ENCODE data around the gene SNAPC3. TPM values are rescaled to one million over a fixed set of nuclear protein-coding genes. Genes with fewer than 3 reads are reported as not detected.

SNAPC3 gene
- total and polyA plus RNA-seq, 8 donors, result 30.7 to 72.3 (median 60.7) TPM

DNA sequence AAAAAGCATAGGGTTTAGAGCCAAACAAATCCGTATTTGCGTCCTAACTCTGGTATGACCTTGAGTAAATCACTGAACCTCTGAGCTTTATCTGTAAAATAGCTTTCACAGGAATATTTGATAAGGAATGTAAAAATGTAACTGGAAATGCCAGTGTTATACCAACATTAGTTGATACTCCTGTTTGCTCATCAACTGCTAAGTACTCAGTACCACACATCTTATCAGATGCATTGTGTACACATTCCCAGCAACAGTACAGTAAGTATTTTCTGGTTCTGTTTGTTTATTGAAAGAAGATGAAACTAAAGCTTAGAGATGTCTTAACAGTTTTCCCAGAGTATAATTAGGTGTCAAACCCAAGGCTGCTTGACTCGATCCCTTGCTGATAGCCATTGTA lies 21.5 kb downstream of the SNAPC3 start:
- no peak for ATAC-seq

GRCh38 chr9:15453956-15454355 lies 31.3 kb downstream of the SNAPC3 start:
- no peak for ATAC-seq
- H3K9me3 ChIP-seq, result no peaks in the 10 kb centered on the region
- DNase-seq, result no peak
- no peak overlapping the region for H3K27ac ChIP-seq
- TF ChIP-seq, protein P1, sequence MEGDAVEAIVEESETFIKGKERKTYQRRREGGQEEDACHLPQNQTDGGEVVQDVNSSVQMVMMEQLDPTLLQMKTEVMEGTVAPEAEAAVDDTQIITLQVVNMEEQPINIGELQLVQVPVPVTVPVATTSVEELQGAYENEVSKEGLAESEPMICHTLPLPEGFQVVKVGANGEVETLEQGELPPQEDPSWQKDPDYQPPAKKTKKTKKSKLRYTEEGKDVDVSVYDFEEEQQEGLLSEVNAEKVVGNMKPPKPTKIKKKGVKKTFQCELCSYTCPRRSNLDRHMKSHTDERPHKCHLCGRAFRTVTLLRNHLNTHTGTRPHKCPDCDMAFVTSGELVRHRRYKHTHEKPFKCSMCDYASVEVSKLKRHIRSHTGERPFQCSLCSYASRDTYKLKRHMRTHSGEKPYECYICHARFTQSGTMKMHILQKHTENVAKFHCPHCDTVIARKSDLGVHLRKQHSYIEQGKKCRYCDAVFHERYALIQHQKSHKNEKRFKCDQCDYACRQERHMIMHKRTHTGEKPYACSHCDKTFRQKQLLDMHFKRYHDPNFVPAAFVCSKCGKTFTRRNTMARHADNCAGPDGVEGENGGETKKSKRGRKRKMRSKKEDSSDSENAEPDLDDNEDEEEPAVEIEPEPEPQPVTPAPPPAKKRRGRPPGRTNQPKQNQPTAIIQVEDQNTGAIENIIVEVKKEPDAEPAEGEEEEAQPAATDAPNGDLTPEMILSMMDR (IDR thresholded peaks at IDR 0.05), result no peak
- H3K36me3 ChIP-seq, result peaks cover 0 to 95% of the 10 kb centered on the region in 2 donors
- H3K27me3 ChIP-seq, result no peaks in the 10 kb centered on the region
- H3K4me3 ChIP-seq, result no peak overlapping the region
- H3K4me1 ChIP-seq, result no peaks in the 10 kb centered on the region
- intact Hi-C loops (cut with DNase I), result no loop called here

More for the DNA sequence above, 21.5 kb downstream of the SNAPC3 start:
- Histone ChIP-seq H3K27ac (no peak overlapping the region), H3K27me3 (no peaks in the 10 kb centered on the region), H3K36me3 (peaks cover 5 to 74% of the 10 kb centered on the region in 2 donors), H3K4me3 (no peak overlapping the region), H3K9me3 (no peaks in the 10 kb centered on the region), H3K4me1 (no peaks in the 10 kb centered on the region)
- no peak for DNase-seq
- intact Hi-C loops (cut with DNase I), result no loop called here
- TF ChIP-seq, protein P1 (IDR thresholded peaks at IDR 0.05), result no peak

GRCh38 chr9:15461056-15461455 lies 38.4 kb downstream of the SNAPC3 start:
- Histone ChIP-seq H3K27ac (no peak overlapping the region), H3K4me3 (no peak overlapping the region), H3K27me3 (no peaks in the 10 kb centered on the region), H3K36me3 (peaks cover 4 to 95% of the 10 kb centered on the region in 2 donors), H3K4me1 (no peaks in the 10 kb centered on the region), H3K9me3 (no peaks in the 10 kb centered on the region)
- intact Hi-C loops (cut with DNase I), result no loop called here
- TF ChIP-seq, protein P1 (IDR thresholded peaks at IDR 0.05), result no peak
- DNase-seq (no peak), ATAC-seq (no peak)

DNA sequence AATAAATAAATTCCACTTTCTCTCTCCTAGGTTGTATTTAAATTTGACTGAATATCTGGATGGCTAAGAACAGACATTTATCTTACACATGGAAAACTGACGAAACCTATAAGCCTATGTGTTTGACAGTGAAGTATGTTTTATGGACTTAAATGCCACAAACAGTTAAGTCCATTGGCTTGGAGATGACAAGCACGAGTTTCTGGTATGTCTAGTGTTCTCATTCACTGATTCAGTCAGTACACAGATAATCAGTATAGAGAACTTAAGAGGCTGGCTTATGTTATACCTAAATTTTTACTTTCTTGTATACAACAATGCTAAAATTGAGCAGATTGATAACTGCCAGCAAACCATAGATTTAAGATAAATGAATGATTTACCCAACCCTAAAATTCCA lies 38.9 kb downstream of the SNAPC3 start:
- Histone ChIP-seq H3K27ac (no peak overlapping the region), H3K4me1 (no peaks in the 10 kb centered on the region), H3K9me3 (no peaks in the 10 kb centered on the region), H3K27me3 (no peaks in the 10 kb centered on the region), H3K36me3 (peaks cover 4 to 95% of the 10 kb centered on the region in 2 donors), H3K4me3 (no peak overlapping the region)
- TF ChIP-seq, protein P1 (IDR thresholded peaks at IDR 0.05), result no peak
- no peak for ATAC-seq
- no peak for DNase-seq
- intact Hi-C loops (cut with DNase I), result no loop called here

GRCh38 chr9:15468145-15468544 lies 45.5 kb downstream of the SNAPC3 start:
- no peaks in the 10 kb centered on the region for H3K27me3 ChIP-seq
- TF ChIP-seq, protein P1 (IDR thresholded peaks at IDR 0.05), result no peak
- no peak overlapping the region for H3K27ac ChIP-seq
- peaks cover 0 to 77% of the 10 kb centered on the region in 2 donors for H3K36me3 ChIP-seq
- intact Hi-C loops (cut with DNase I), result no loop called here
- DNase-seq, result no peak
- no peaks in the 10 kb centered on the region for H3K4me1 ChIP-seq
- no peaks in the 10 kb centered on the region for H3K9me3 ChIP-seq
- ATAC-seq, result no peak
- no peak overlapping the region for H3K4me3 ChIP-seq

Measured in left lung (tissue), 10 donors.